A673 (cell line): ENCODE measurements around the gene PPP1R2B. TPM values are rescaled to one million over a fixed set of nuclear protein-coding genes. Genes with fewer than 3 reads are reported as not detected.

Experiments used
- BruUV-seq: library from RNA; stranded (reverse); fragments of 400-500 nt; replicated peaks from 2 replicates; lab custom pipeline; 2021; lab: Mats Ljungman, UMichigan
- CTCF ChIA-PET: fragments of 300-600 bp; sonication (Branson Sonifier 250); formaldehyde crosslinking; loops from one replicate; lab custom pipeline; 2022; ENCODE audit warnings: antibody characterized with exemption; lab: Charles Lee
- POLR2A ChIA-PET: fragments of 300-600 bp; sonication (Branson Sonifier 250); formaldehyde crosslinking; loops from one replicate; lab custom pipeline; 2022; ENCODE audit warnings: antibody characterized with exemption; ENCODE audit not compliant: low non-redundant PET; lab: Charles Lee
- DNase-seq: peaks from one replicate; pipeline ENCODE4 v3.0.0-alpha.2; 2015; ENCODE audit warnings: low spot score
- H3K27ac ChIP-seq: fragments of 200-600 bp; sonication (generic); 2 replicates; pipeline ENCODE4 v1.5.1; 2016; ENCODE audit warnings: mixed run types, low read depth, mild to moderate bottlenecking, mixed read lengths, antibody characterized with exemption, low read length; ENCODE audit not compliant: poor library complexity, severe bottlenecking
- H3K27me3 ChIP-seq: fragments of 200-600 bp; sonication (generic); replicated peaks from 2 replicates; pipeline ENCODE4 v1.6.1; 2017; ENCODE audit warnings: mixed run types, low read depth, mild to moderate bottlenecking, mixed read lengths, antibody characterized with exemption, low read length; ENCODE audit not compliant: insufficient read depth, poor library complexity
- H3K36me3 ChIP-seq: fragments of 200-600 bp; sonication (generic); 2 replicates; pipeline ENCODE4 v1.6.1; 2016; ENCODE audit warnings: mixed run types, mild to moderate bottlenecking, mixed read lengths, antibody characterized with exemption, low read length; ENCODE audit not compliant: insufficient read depth, poor library complexity, severe bottlenecking
- H3K4me1 ChIP-seq: fragments of 200-600 bp; sonication (generic); 2 replicates; pipeline ENCODE4 v1.6.1; 2017; ENCODE audit warnings: mixed run types, mild to moderate bottlenecking, mixed read lengths, antibody characterized with exemption, low read length; ENCODE audit not compliant: insufficient read depth, poor library complexity, severe bottlenecking
- H3K4me3 ChIP-seq: fragments of 200-600 bp; sonication (generic); 2 replicates; pipeline ENCODE4 v1.5.1; 2016; ENCODE audit warnings: low read depth, mixed run types, mild to moderate bottlenecking, mixed read lengths, low read length; ENCODE audit not compliant: poor library complexity, severe bottlenecking
- H3K9me3 ChIP-seq: fragments of 200-600 bp; sonication (generic); 2 replicates; pipeline ENCODE4 v1.6.1; 2016; ENCODE audit warnings: mixed run types, low read depth, mild to moderate bottlenecking, mixed read lengths, antibody characterized with exemption, low read length; ENCODE audit not compliant: poor library complexity, severe bottlenecking
- CTCF ChIP-seq: fragments of 300-800, 200-600 bp; sonication (generic); conservative IDR thresholded peaks from 2 replicates; pipeline ENCODE4 v1.5.1; 2017; ENCODE audit warnings: low read depth, mild to moderate bottlenecking, antibody characterized with exemption, low read length, moderate library complexity, mixed read lengths
- EZH2 ChIP-seq: fragments of 200-600 bp; sonication (generic); IDR thresholded peaks from 2 replicates; pipeline ENCODE4 v1.6.1; 2017; ENCODE audit warnings: borderline replicate concordance, low read depth, mild to moderate bottlenecking, mixed read lengths, antibody characterized with exemption, low read length; ENCODE audit not compliant: poor library complexity, severe bottlenecking
- intact Hi-C: fragments of 100-400 bp; cut with micrococcal nuclease; formaldehyde crosslinking; loops from one replicate; pipeline ENCODE4 v1.10.0; 2022; ENCODE audit not compliant: unreplicated experiment
- total RNA-seq: library from RNA; stranded (reverse); gene quantifications from 2 replicates; pipeline ENCODE4 v1.2.3, GENCODE V29; 2021

PPP1R2B gene
- total RNA-seq, 1 experiment from 2014 or later, result not detected

- POLR2A ChIA-PET, result no interaction called here
- intact Hi-C loops, result no loop called here
Observed at GRCh38 chr5:156824800-156825199, 25.3 kb upstream of the PPP1R2B start.

GRCh38 chr5:156825688-156826087 is 24.4 kb upstream of the PPP1R2B start:
- H3K27me3 ChIP-seq, result no peaks in the 10 kb centered on the region
- H3K27ac ChIP-seq, result no peak overlapping the region
- intact Hi-C loops, result no loop called here
- H3K4me1 ChIP-seq, result no peaks in the 10 kb centered on the region
- BruUV-seq, result no TSS peak
- ChIA-PET CTCF (no interaction called here), POLR2A (no interaction called here)
- no peak overlapping the region for H3K4me3 ChIP-seq
- H3K9me3 ChIP-seq, result no peaks in the 10 kb centered on the region
- DNase-seq, result no peak
- no peaks in the 10 kb centered on the region for H3K36me3 ChIP-seq
- TF ChIP-seq EZH2 (no peak), CTCF (no peak)

More at GRCh38 chr5:156824800-156825199, 25.3 kb upstream of the PPP1R2B start:
- peak; percentile 6 for DNase-seq
- CTCF ChIA-PET, result no interaction called here
- Histone ChIP-seq H3K4me1 (no peaks in the 10 kb centered on the region), H3K4me3 (no peak overlapping the region), H3K27ac (no peak overlapping the region), H3K9me3 (no peaks in the 10 kb centered on the region), H3K36me3 (no peaks in the 10 kb centered on the region), H3K27me3 (no peaks in the 10 kb centered on the region)
- TF ChIP-seq CTCF, result peak; percentile 38; the same call in 1 of the 2 replicates
- no peak for TF ChIP-seq EZH2
- no TSS peak for BruUV-seq

- Histone ChIP-seq H3K4me3 (no peak overlapping the region), H3K27me3 (no peaks in the 10 kb centered on the region), H3K9me3 (no peaks in the 10 kb centered on the region), H3K27ac (no peak overlapping the region), H3K36me3 (no peaks in the 10 kb centered on the region), H3K4me1 (no peaks in the 10 kb centered on the region)
- TF ChIP-seq EZH2 (no peak), CTCF (no peak)
- BruUV-seq, result no TSS peak
- DNase-seq, result no peak
- ChIA-PET CTCF (no interaction called here), POLR2A (no interaction called here)
- intact Hi-C loops, result no loop called here
Observed at GRCh38 chr5:156826150-156826549, 23.9 kb upstream of the PPP1R2B start.
